Caco-2 (cell line): ENCODE results near the gene ZFHX3. TPM values are rescaled to one million over a fixed set of nuclear protein-coding genes. Genes with fewer than 3 reads are reported as not detected.

Experiments
- BruUV-seq: library from RNA; stranded (reverse); fragments of 400-500 nt; replicated peaks from 2 replicates; lab custom pipeline; 2021; lab: Mats Ljungman, UMichigan
- CTCF ChIA-PET: fragments of 300-600 bp; sonication (Branson Sonifier 250); formaldehyde crosslinking; loops from one replicate; lab custom pipeline; 2022; ENCODE audit warnings: antibody characterized with exemption; lab: Charles Lee
- POLR2A ChIA-PET: fragments of 300-600 bp; sonication (Branson Sonifier 250); formaldehyde crosslinking; loops from one replicate; lab custom pipeline; 2022; ENCODE audit warnings: antibody characterized with exemption; lab: Charles Lee
- DNase-seq, 2 experiments: peaks; one replicate each; pipeline versions ENCODE4 v3.0.0 to v3.0.0-alpha.2; 2020 to 2022
- H3K27me3 ChIP-seq: replicated peaks from 2 replicates; pipeline ENCODE4 v1.6.0; 2011; ENCODE audit warnings: low read length; ENCODE audit not compliant: control insufficient read depth, insufficient read depth
- H3K36me3 ChIP-seq: 2 replicates; pipeline ENCODE4 v1.5.1; 2011; ENCODE audit warnings: low read length; ENCODE audit not compliant: control insufficient read depth, insufficient read depth
- H3K4me1 ChIP-seq: fragments of 250-450 bp; sonication (Bioruptor Pico); 2 replicates; pipeline ENCODE4 v1.5.1; 2020; ENCODE audit warnings: mild to moderate bottlenecking
- H3K4me3 ChIP-seq: 2 replicates; pipeline ENCODE4 v1.5.1; 2011; ENCODE audit warnings: low read depth, mild to moderate bottlenecking, control low read depth, low read length
- H3K9me3 ChIP-seq: fragments of 250-450 bp; sonication (Bioruptor Pico); 2 replicates; pipeline ENCODE4 v1.5.1; 2020; ENCODE audit warnings: mild to moderate bottlenecking, moderate library complexity
- H3K27ac Mint-ChIP-seq: one replicate; pipeline ENCODE4 v1.8.0; 2022; ENCODE audit warnings: mixed read lengths; ENCODE audit not compliant: unreplicated experiment
- H3K27me3 Mint-ChIP-seq: one replicate; pipeline ENCODE4 v1.8.0; 2022; ENCODE audit warnings: mixed read lengths; ENCODE audit not compliant: insufficient read depth, unreplicated experiment
- H3K36me3 Mint-ChIP-seq: one replicate; pipeline ENCODE4 v1.8.0; 2022; ENCODE audit warnings: mild to moderate bottlenecking, mixed read lengths; ENCODE audit not compliant: insufficient read depth, unreplicated experiment
- H3K4me1 Mint-ChIP-seq: one replicate; pipeline ENCODE4 v1.8.0; 2022; ENCODE audit warnings: low read depth, mixed read lengths; ENCODE audit not compliant: unreplicated experiment
- H3K4me3 Mint-ChIP-seq: one replicate; pipeline ENCODE4 v1.8.0; 2022; ENCODE audit warnings: mild to moderate bottlenecking, moderate library complexity, mixed read lengths; ENCODE audit not compliant: unreplicated experiment
- H3K9me3 Mint-ChIP-seq: one replicate; pipeline ENCODE4 v1.8.0; 2022; ENCODE audit warnings: mixed read lengths; ENCODE audit not compliant: unreplicated experiment
- intact Hi-C: fragments of 100-400 bp; cut with micrococcal nuclease; formaldehyde crosslinking; loops from one replicate; pipeline ENCODE4 v1.10.0; 2022; ENCODE audit not compliant: unreplicated experiment
- total RNA-seq: library from RNA; stranded (reverse); gene quantifications from 2 replicates; pipeline ENCODE4 v1.2.3, GENCODE V29; 2022
- TF ChIP-seq, protein P1 (sequence below), 2 experiments: fragments of 200-600 bp in 1 of 2; IDR thresholded peaks; 1 replicate in 1 of 2; 2 replicates in 1 of 2; pipeline versions ENCODE4 v1.5.1 to v1.8.0; 2011 to 2022; ENCODE audit warnings: antibody characterized with exemption in 1 of 2, control low read depth in 1 of 2, inconsistent platforms in 1 of 2, low read depth in 1 of 2, low read length in 1 of 2, mild to moderate bottlenecking in 1 of 2, moderate library complexity in 1 of 2; ENCODE audit not compliant: insufficient read depth in 1 of 2, severe bottlenecking in 1 of 2, unreplicated experiment in 1 of 2

ZFHX3 gene
- total RNA-seq, 1 experiment from 2014 or later = 39.9 TPM

DNA sequence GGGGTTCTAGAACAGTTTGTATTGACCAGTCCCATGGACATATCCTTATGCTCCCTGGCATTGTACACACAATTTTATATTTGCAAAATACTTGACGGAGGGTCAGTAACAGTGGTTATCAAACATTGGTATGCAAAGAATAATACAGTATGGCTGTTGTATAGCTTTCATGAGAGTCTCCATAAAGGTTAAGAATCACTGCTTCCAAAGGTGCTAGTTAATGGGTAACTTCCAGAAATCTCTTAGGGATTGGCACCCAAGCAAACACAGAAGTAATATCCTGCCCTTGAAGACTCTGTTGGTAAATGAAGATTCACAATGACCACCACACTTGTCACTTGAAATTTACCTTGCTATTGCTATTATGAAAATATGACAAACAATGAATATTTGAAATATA is 239.2 kb downstream of the ZFHX3 start:
- TF ChIP-seq, protein P1, sequence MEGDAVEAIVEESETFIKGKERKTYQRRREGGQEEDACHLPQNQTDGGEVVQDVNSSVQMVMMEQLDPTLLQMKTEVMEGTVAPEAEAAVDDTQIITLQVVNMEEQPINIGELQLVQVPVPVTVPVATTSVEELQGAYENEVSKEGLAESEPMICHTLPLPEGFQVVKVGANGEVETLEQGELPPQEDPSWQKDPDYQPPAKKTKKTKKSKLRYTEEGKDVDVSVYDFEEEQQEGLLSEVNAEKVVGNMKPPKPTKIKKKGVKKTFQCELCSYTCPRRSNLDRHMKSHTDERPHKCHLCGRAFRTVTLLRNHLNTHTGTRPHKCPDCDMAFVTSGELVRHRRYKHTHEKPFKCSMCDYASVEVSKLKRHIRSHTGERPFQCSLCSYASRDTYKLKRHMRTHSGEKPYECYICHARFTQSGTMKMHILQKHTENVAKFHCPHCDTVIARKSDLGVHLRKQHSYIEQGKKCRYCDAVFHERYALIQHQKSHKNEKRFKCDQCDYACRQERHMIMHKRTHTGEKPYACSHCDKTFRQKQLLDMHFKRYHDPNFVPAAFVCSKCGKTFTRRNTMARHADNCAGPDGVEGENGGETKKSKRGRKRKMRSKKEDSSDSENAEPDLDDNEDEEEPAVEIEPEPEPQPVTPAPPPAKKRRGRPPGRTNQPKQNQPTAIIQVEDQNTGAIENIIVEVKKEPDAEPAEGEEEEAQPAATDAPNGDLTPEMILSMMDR (IDR thresholded peaks at IDR 0.05; ENCODE audit: insufficient read depth in 1 of 2, low read depth in 1 of 2, low read length in 1 of 2, severe bottlenecking in 1 of 2, unreplicated experiment in 1 of 2) = no peak
- Mint-ChIP-seq H3K4me3 (no peak overlapping the region), H3K9me3 (no peaks in the 10 kb centered on the region), H3K27ac (no peak overlapping the region), H3K4me1 (peaks cover 4% of the 10 kb centered on the region), H3K27me3 (no peaks in the 10 kb centered on the region), H3K36me3 (peaks cover 57% of the 10 kb centered on the region)
- H3K36me3 ChIP-seq = no peaks in the 10 kb centered on the region; the same call in 1 of the 2 replicates
- no peak for DNase-seq
- H3K4me1 ChIP-seq = no peaks in the 10 kb centered on the region
- H3K9me3 ChIP-seq = no peaks in the 10 kb centered on the region
- intact Hi-C loops = no loop called here
- H3K4me3 ChIP-seq = no peak overlapping the region
- POLR2A ChIA-PET = no interaction called here
- BruUV-seq = no TSS peak
- H3K27me3 ChIP-seq = no peaks in the 10 kb centered on the region
- CTCF ChIA-PET = no interaction called here

DNA sequence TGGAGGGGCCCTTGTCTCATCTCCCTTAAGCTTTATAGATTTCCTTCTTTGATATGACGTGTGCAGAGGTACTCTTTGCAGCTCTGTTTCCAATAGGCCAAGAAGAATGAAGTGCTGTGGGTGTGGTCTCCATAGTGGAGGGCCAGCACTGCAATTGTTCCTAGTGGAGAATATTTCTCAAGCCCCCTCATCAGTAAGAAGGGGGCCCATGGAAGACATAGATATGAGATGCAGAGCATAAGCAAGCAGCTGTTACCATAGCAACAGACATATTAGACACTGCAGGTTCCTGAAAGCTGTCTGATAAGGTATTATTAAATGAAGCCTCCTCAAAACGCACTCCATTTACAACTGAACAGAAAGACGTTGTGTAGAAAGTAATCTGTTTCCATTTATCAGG is 240.7 kb downstream of the ZFHX3 start:
- CTCF ChIA-PET = no interaction called here

DNA sequence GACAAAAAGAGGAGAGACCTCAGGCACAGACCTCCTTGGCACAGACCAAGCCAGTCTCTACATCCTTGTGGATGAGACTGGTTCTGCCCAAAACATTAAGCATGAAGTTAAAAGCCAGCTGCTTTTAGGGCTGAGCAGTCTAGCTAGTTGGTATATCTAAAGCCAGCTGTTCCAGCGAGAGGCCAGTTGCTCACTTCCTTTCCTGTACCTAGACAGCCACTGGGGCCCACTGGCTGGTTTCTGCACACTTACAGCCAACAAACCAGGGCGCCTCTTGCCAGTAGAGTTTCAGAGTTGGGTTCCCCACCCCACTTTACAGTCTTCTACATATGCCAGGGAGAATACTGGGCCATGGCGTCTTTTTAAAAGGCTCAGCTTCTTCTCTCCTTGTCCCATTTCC is 242.4 kb downstream of the ZFHX3 start:
- intact Hi-C loops = no loop called here
- H3K9me3 ChIP-seq = no peaks in the 10 kb centered on the region
- H3K4me1 ChIP-seq = no peaks in the 10 kb centered on the region
- POLR2A ChIA-PET = no interaction called here
- CTCF ChIA-PET = no interaction called here
- no peak overlapping the region for H3K4me3 Mint-ChIP-seq
- BruUV-seq = no TSS peak
- peaks cover 51% of the 10 kb centered on the region for H3K36me3 Mint-ChIP-seq
- no peak overlapping the region for H3K4me3 ChIP-seq
- H3K36me3 ChIP-seq = no peaks in the 10 kb centered on the region; the same call in 1 of the 2 replicates
- TF ChIP-seq, protein P1 (IDR thresholded peaks at IDR 0.05; ENCODE audit: insufficient read depth in 1 of 2, low read depth in 1 of 2, low read length in 1 of 2, severe bottlenecking in 1 of 2, unreplicated experiment in 1 of 2) = no peak
- no peaks in the 10 kb centered on the region for H3K27me3 ChIP-seq
- no peak overlapping the region for H3K27ac Mint-ChIP-seq
- no peaks in the 10 kb centered on the region for H3K4me1 Mint-ChIP-seq
- no peaks in the 10 kb centered on the region for H3K27me3 Mint-ChIP-seq
- DNase-seq = no peak
- H3K9me3 Mint-ChIP-seq = no peaks in the 10 kb centered on the region

More for the DNA sequence above, 240.7 kb downstream of the ZFHX3 start:
- Mint-ChIP-seq H3K4me3 (no peak overlapping the region), H3K27me3 (no peaks in the 10 kb centered on the region), H3K4me1 (no peaks in the 10 kb centered on the region), H3K9me3 (no peaks in the 10 kb centered on the region), H3K36me3 (peaks cover 61% of the 10 kb centered on the region), H3K27ac (no peak overlapping the region)
- DNase-seq = no peak
- BruUV-seq = no TSS peak
- no peaks in the 10 kb centered on the region for H3K27me3 ChIP-seq
- intact Hi-C loops = no loop called here
- POLR2A ChIA-PET = interaction anchor here (1.1 kb wide), 1 partner anchor 26 kb away, joined by 3 read pairs; no protein-coding TSS in a partner anchor
- TF ChIP-seq, protein P1 (IDR thresholded peaks at IDR 0.05; ENCODE audit: insufficient read depth in 1 of 2, low read depth in 1 of 2, low read length in 1 of 2, severe bottlenecking in 1 of 2, unreplicated experiment in 1 of 2) = no peak
- H3K4me3 ChIP-seq = no peak overlapping the region
- H3K36me3 ChIP-seq = no peaks in the 10 kb centered on the region; the same call in 1 of the 2 replicates
- no peaks in the 10 kb centered on the region for H3K4me1 ChIP-seq
- H3K9me3 ChIP-seq = no peaks in the 10 kb centered on the region
